ENCODE results near the gene INSL3.

Gene INSL3

GRCh38 chr19:17843292-17843827 is 22.0 kb upstream of the INSL3 start:
- no peaks in the 10 kb centered on the region for H3K36me3 ChIP-seq (ENCODE audit: control insufficient read depth, low read length)
- H3K4me1 ChIP-seq (ENCODE audit: control insufficient read depth, low read length): peaks cover 15% of the 10 kb centered on the region
- H3K79me2 ChIP-seq (ENCODE audit: control insufficient read depth, low read length): no peaks in the 10 kb centered on the region
- no peaks in the 10 kb centered on the region for H4K20me1 ChIP-seq (ENCODE audit: control insufficient read depth, insufficient read depth, low read depth, low read length)
- no peak overlapping the region for H3K4me3 ChIP-seq (ENCODE audit: low read length)
- H3K4me2 ChIP-seq (ENCODE audit: low read length): no peak overlapping the region
- no peak for TF ChIP-seq EZH2phosphoT487 (IDR thresholded peaks at IDR 0.05; ENCODE audit: borderline replicate concordance, low read length)
- TF ChIP-seq CTCF (IDR thresholded peaks at IDR 0.05; ENCODE audit: low read depth, low read length, poor library complexity, severe bottlenecking): no peak
- 0 out of 2 replicates have a peak, but pooled peaks cover 2% of the 10 kb centered on the region for H3F3A ChIP-seq (ENCODE audit: control insufficient read depth, insufficient read depth)
- H3K9me3 ChIP-seq (ENCODE audit: control insufficient read depth, insufficient read depth, low read length): no peaks in the 10 kb centered on the region
- H3K9me2 ChIP-seq (replicated peaks; ENCODE audit: control insufficient read depth, low read length): no peaks in the 10 kb centered on the region
- no peak overlapping the region for H3K27ac ChIP-seq (ENCODE audit: low read depth, low read length)
- H3K27me3 ChIP-seq (ENCODE audit: control insufficient read depth, low read length): no peaks in the 10 kb centered on the region

GRCh38 chr19:17842663-17843291 is 21.5 kb upstream of the INSL3 start:
- Histone ChIP-seq H3K9me2 (replicated peaks; ENCODE audit: control insufficient read depth, low read length) (no peaks in the 10 kb centered on the region), H3K4me1 (ENCODE audit: control insufficient read depth, low read length) (peaks cover 9% of the 10 kb centered on the region), H3K4me3 (ENCODE audit: low read length) (no peak overlapping the region), H3K36me3 (ENCODE audit: control insufficient read depth, low read length) (no peaks in the 10 kb centered on the region), H3F3A (ENCODE audit: control insufficient read depth, insufficient read depth) (0 out of 2 replicates have a peak, but pooled peaks cover 2% of the 10 kb centered on the region), H3K9me3 (ENCODE audit: control insufficient read depth, insufficient read depth, low read length) (no peaks in the 10 kb centered on the region), H3K27me3 (ENCODE audit: control insufficient read depth, low read length) (no peaks in the 10 kb centered on the region), H4K20me1 (ENCODE audit: control insufficient read depth, insufficient read depth, low read depth, low read length) (no peaks in the 10 kb centered on the region), H3K4me2 (ENCODE audit: low read length) (no peak overlapping the region), H3K27ac (ENCODE audit: low read depth, low read length) (no peak overlapping the region), H3K79me2 (ENCODE audit: control insufficient read depth, low read length) (no peaks in the 10 kb centered on the region)
- TF ChIP-seq CTCF (IDR thresholded peaks at IDR 0.05; ENCODE audit: low read depth, low read length, poor library complexity, severe bottlenecking): no peak
- TF ChIP-seq EZH2phosphoT487 (IDR thresholded peaks at IDR 0.05; ENCODE audit: borderline replicate concordance, low read length): no peak

- Histone ChIP-seq H3K4me3 (ENCODE audit: low read length) (no peak overlapping the region), H3K79me2 (ENCODE audit: control insufficient read depth, low read length) (no peaks in the 10 kb centered on the region), H3F3A (ENCODE audit: control insufficient read depth, insufficient read depth) (no peaks in the 10 kb centered on the region), H3K36me3 (ENCODE audit: control insufficient read depth, low read length) (no peaks in the 10 kb centered on the region), H3K4me1 (ENCODE audit: control insufficient read depth, low read length) (peaks cover 2% of the 10 kb centered on the region), H3K27ac (ENCODE audit: low read depth, low read length) (no peak overlapping the region), H3K4me2 (ENCODE audit: low read length) (no peak overlapping the region), H3K27me3 (ENCODE audit: control insufficient read depth, low read length) (no peaks in the 10 kb centered on the region), H4K20me1 (ENCODE audit: control insufficient read depth, insufficient read depth, low read depth, low read length) (no peaks in the 10 kb centered on the region), H3K9me2 (replicated peaks; ENCODE audit: control insufficient read depth, low read length) (no peaks in the 10 kb centered on the region), H3K9me3 (ENCODE audit: control insufficient read depth, insufficient read depth, low read length) (no peaks in the 10 kb centered on the region)
- TF ChIP-seq CTCF (IDR thresholded peaks at IDR 0.05; ENCODE audit: low read depth, low read length, poor library complexity, severe bottlenecking): no peak
- TF ChIP-seq EZH2phosphoT487 (IDR thresholded peaks at IDR 0.05; ENCODE audit: borderline replicate concordance, low read length): no peak
Measured at GRCh38 chr19:17841810-17842662, 20.7 kb upstream of the INSL3 start.
